ENCODE results near the gene ATOSA. TPM values are rescaled to one million over a fixed set of nuclear protein-coding genes. Genes with fewer than 3 reads are reported as not detected.

ATOSA gene
- total and polyA plus RNA-seq, 2 of the 8 experiments (the other 6 are each of a cell fraction or from before 2014, with no cell fraction given) = 4.6 to 7.9 TPM

- H2BK12ac ChIP-seq (ENCODE audit: low read depth, low read length) = no peak overlapping the region
- H2AFZ ChIP-seq (ENCODE audit: low read length) = no peak overlapping the region
- H3K27ac ChIP-seq (ENCODE audit: low read depth, low read length) = no peak overlapping the region
- H2AK5ac ChIP-seq (ENCODE audit: low read depth, low read length) = no peak overlapping the region
- H3K18ac ChIP-seq (ENCODE audit: extremely low read depth, low read length) = no peak overlapping the region
- H3K4me1 ChIP-seq (replicated peaks in 1 of 4; ENCODE audit: control insufficient read depth in 3 of 4, insufficient read depth in 4 of 4, low read length in 3 of 4) = no peaks in the 10 kb centered on the region
- H3K9ac ChIP-seq (replicated peaks in 1 of 4; ENCODE audit: extremely low read depth in 1 of 4, low read depth in 3 of 4, low read length in 3 of 4) = peak overlapping the region in 1 of 4 experiments; percentile 13; a peak in 1 of 7 replicates
- no peak overlapping the region for H2BK20ac ChIP-seq (ENCODE audit: low read length)
- H3K23me2 ChIP-seq (ENCODE audit: low read depth, low read length) = no peaks in the 10 kb centered on the region; the same call in 1 of the 2 replicates
- no peaks in the 10 kb centered on the region for H3K27me3 ChIP-seq (replicated peaks in 1 of 4; ENCODE audit: control insufficient read depth in 3 of 4, extremely low read depth in 1 of 4, insufficient read depth in 3 of 4, low read length in 3 of 4)
- H2BK15ac ChIP-seq (ENCODE audit: low read length) = no peak overlapping the region
- H3K36me3 ChIP-seq (ENCODE audit: control insufficient read depth in 2 of 4, insufficient read depth in 4 of 4, low read length in 3 of 4) = no peaks in the 10 kb centered on the region
- H4K91ac ChIP-seq (replicated peaks; ENCODE audit: insufficient read length, low read length) = no peak overlapping the region
- no peak overlapping the region for H3K23ac ChIP-seq (ENCODE audit: insufficient read length)
- no peak overlapping the region for H3K14ac ChIP-seq (ENCODE audit: insufficient read length)
- no peaks in the 10 kb centered on the region for H3K79me1 ChIP-seq (ENCODE audit: low read depth, low read length)
- H3K56ac ChIP-seq (replicated peaks; ENCODE audit: insufficient read length, low read depth, low read length) = no peak overlapping the region
- no peak overlapping the region for H3K4me3 ChIP-seq (ENCODE audit: extremely low read depth in 1 of 4, insufficient read depth in 2 of 4, low read depth in 3 of 4, low read length in 4 of 4)
- H4K8ac ChIP-seq (ENCODE audit: extremely low read depth, insufficient read depth, low read length) = no peak overlapping the region
- WGBS, 2 experiments (ENCODE audit: extremely low coverage in 1 of 2, insufficient coverage in 1 of 2, insufficient read length in 1 of 2, insufficient replicate concordance in 2 of 2, low coverage in 1 of 2, low lambda C conversion rate in 2 of 2, missing lambda C conversion rate in 1 of 2) = 82% methylated on average over 3 of the region's 3 CpGs; no CpG with 5 or more reads in 1 of the 2 experiments
- POLR2A ChIA-PET (ENCODE audit: partially characterized antibody) = no interaction called here
- CTCF ChIA-PET (ENCODE audit: partially characterized antibody) = interaction anchor here (1.1 to 1.2 kb wide), 2 partner anchors 21 to 71 kb away, joined by 3 to 5 read pairs; no protein-coding TSS in a partner anchor
- FAIRE-seq (no peak), DNase-seq (ENCODE audit: low read depth in 1 of 2, low spot score in 2 of 2) (no peak)
- no peak overlapping the region for H2BK5ac ChIP-seq (ENCODE audit: low read depth, low read length)
- H3K4me2 ChIP-seq (ENCODE audit: insufficient read depth in 1 of 2, low read depth in 2 of 2, low read length in 2 of 2) = no peak overlapping the region
- H2BK120ac ChIP-seq (replicated peaks; ENCODE audit: low read depth, low read length) = no peak overlapping the region
- no peaks in the 10 kb centered on the region for H3K9me3 ChIP-seq (ENCODE audit: insufficient read depth in 2 of 2, low read depth in 1 of 2, low read length in 1 of 2)
- no peak overlapping the region for H3K4ac ChIP-seq (replicated peaks; ENCODE audit: insufficient read length, low read depth, low read length)
- no peak overlapping the region for H4K5ac ChIP-seq (ENCODE audit: insufficient read length, low read depth, low read length)
- no peaks in the 10 kb centered on the region for H3K79me2 ChIP-seq (ENCODE audit: control insufficient read depth in 1 of 2, insufficient read depth in 2 of 2, low read length in 2 of 2)
- no peaks in the 10 kb centered on the region for H4K20me1 ChIP-seq (replicated peaks in 1 of 2; ENCODE audit: control insufficient read depth in 1 of 2, insufficient read depth in 2 of 2, low read length in 2 of 2)
- TF ChIP-seq CBX5 (IDR thresholded peaks at IDR 0.05; ENCODE audit: low read depth, low read length) = no peak
- no peak for TF ChIP-seq NANOG (IDR thresholded peaks at IDR 0.05; ENCODE audit: insufficient read depth, low read depth, low read length, poor library complexity, severe bottlenecking)
- no peak for TF ChIP-seq CTBP2 (IDR thresholded peaks at IDR 0.05; ENCODE audit: borderline replicate concordance, insufficient read depth, insufficient read length, low read length)
- TF ChIP-seq CHD2 (IDR thresholded peaks at IDR 0.05; ENCODE audit: low read length) = no peak
- TF ChIP-seq PHF8 (conservative IDR thresholded peaks at IDR 0.05; ENCODE audit: low read depth, low read length) = no peak
- TF ChIP-seq POU5F1 (IDR thresholded peaks at IDR 0.05; ENCODE audit: low read depth, low read length) = no peak
- TF ChIP-seq EZH2 (IDR thresholded peaks at IDR 0.05; ENCODE audit: low read depth, low read length, severe bottlenecking) = no peak
- TF ChIP-seq TAF1 (IDR thresholded peaks at IDR 0.05; ENCODE audit: low read depth, low read length) = no peak
- TF ChIP-seq CBX8 (IDR thresholded peaks at IDR 0.05; ENCODE audit: borderline replicate concordance, low read depth, low read length) = no peak
- TF ChIP-seq, protein P1, sequence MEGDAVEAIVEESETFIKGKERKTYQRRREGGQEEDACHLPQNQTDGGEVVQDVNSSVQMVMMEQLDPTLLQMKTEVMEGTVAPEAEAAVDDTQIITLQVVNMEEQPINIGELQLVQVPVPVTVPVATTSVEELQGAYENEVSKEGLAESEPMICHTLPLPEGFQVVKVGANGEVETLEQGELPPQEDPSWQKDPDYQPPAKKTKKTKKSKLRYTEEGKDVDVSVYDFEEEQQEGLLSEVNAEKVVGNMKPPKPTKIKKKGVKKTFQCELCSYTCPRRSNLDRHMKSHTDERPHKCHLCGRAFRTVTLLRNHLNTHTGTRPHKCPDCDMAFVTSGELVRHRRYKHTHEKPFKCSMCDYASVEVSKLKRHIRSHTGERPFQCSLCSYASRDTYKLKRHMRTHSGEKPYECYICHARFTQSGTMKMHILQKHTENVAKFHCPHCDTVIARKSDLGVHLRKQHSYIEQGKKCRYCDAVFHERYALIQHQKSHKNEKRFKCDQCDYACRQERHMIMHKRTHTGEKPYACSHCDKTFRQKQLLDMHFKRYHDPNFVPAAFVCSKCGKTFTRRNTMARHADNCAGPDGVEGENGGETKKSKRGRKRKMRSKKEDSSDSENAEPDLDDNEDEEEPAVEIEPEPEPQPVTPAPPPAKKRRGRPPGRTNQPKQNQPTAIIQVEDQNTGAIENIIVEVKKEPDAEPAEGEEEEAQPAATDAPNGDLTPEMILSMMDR (IDR thresholded peaks at IDR 0.05; ENCODE audit: control extremely low read depth in 1 of 3, insufficient read depth in 1 of 3, low read depth in 1 of 3, low read length in 3 of 3) = no peak
Observed at GRCh38 chr15:52663536-52664294, 15.5 kb downstream of the ATOSA start.

All from H1 (cell line).